Stimulated activated CD8-positive, alpha-beta memory T cell treated with anti-CD3 and anti-CD28 coated beads, Interleukin-4, amount 100 ng/mL, for 4 hours (primary cell): ENCODE data around the gene HTR6.

Experiments used
- DNase-seq, 2 donors: peaks; one replicate each; pipeline ENCODE4 v3.0.0-alpha.2; 2020; ENCODE audit warnings: low read depth in 2 of 2, low spot score in 1 of 2

The HTR6 gene

GRCh38 chr1:19685994-19686393 lies 21.3 kb downstream of the HTR6 start:
- DNase-seq: no peak

GRCh38 chr1:19687414-19687813 lies 22.7 kb downstream of the HTR6 start:
- no peak for DNase-seq

GRCh38 chr1:19688041-19688842 lies 23.6 kb downstream of the HTR6 start:
- peak in 1 of 2 donors; percentile 5 for DNase-seq

- no peak for DNase-seq
These were observed 24.5 kb downstream of the HTR6 start for GRCh38 chr1:19689085-19689757.

GRCh38 chr1:19689856-19690255 lies 25.2 kb downstream of the HTR6 start:
- DNase-seq: no peak

GRCh38 chr1:19690342-19690741 lies 25.7 kb downstream of the HTR6 start:
- DNase-seq: no peak

- DNase-seq: no peak
These were observed 29.6 kb downstream of the HTR6 start for GRCh38 chr1:19694298-19694697.

- DNase-seq: no peak
These were observed 31.1 kb downstream of the HTR6 start for GRCh38 chr1:19695772-19696171.

- no peak for DNase-seq
These were observed 32.1 kb downstream of the HTR6 start for GRCh38 chr1:19696820-19697219.

GRCh38 chr1:19698181-19698580 lies 33.5 kb downstream of the HTR6 start:
- no peak for DNase-seq

- DNase-seq: no peak
These were observed 35.6 kb downstream of the HTR6 start for GRCh38 chr1:19700079-19700777.

GRCh38 chr1:19703280-19703679 lies 38.6 kb downstream of the HTR6 start:
- no peak for DNase-seq

GRCh38 chr1:19704247-19705113 lies 39.8 kb downstream of the HTR6 start:
- DNase-seq: peak; percentile 18 to 19

- DNase-seq: no peak
These were observed 40.8 kb downstream of the HTR6 start for GRCh38 chr1:19705464-19705863.

- no peak for DNase-seq
These were observed 41.5 kb downstream of the HTR6 start for GRCh38 chr1:19706136-19706535.

GRCh38 chr1:19708567-19709110 lies 44.0 kb downstream of the HTR6 start:
- no peak for DNase-seq

- no peak for DNase-seq
These were observed 44.7 kb downstream of the HTR6 start for GRCh38 chr1:19709260-19709793.

GRCh38 chr1:19710825-19711611 lies 46.3 kb downstream of the HTR6 start:
- DNase-seq: no peak

GRCh38 chr1:19712928-19713327 lies 48.3 kb downstream of the HTR6 start:
- no peak for DNase-seq
